GM19023 (cell line): ENCODE data around the gene RNASEH2B.

ENCODE experiments used
- ATAC-seq: cut with Tn5 transposase; IDR thresholded peaks from one replicate; pipeline ENCODE4 v1.9.1; 2021; ENCODE audit warnings: mild to moderate bottlenecking, moderate library complexity; ENCODE audit not compliant: unreplicated experiment

The RNASEH2B gene

GRCh38 chr13:50991579-50992521, 82.3 kb downstream of the RNASEH2B start:
- peak; percentile 85 for ATAC-seq

DNA sequence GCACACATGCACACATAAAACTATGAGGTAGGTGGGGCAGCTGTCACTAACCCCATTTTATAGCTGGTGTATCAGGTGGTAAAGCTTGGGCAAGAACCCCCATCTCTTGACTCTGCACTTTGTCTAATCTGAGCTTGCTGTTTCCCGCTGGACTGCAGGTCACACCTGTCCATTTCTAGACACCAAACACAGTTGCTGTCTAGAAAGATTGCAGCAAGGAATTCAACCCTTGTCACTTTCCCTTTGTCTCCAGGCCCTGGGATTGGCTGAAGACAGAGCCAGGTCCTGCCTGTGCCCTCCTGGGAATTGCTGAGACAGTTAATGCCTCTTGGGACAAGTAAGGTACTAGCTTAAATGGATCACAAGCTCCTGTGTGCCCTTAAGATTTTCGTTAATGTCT, 83.8 kb downstream of the RNASEH2B start:
- ATAC-seq = no peak

- ATAC-seq = no peak
Observed at GRCh38 chr13:50993934-50994333, 84.3 kb downstream of the RNASEH2B start.

DNA sequence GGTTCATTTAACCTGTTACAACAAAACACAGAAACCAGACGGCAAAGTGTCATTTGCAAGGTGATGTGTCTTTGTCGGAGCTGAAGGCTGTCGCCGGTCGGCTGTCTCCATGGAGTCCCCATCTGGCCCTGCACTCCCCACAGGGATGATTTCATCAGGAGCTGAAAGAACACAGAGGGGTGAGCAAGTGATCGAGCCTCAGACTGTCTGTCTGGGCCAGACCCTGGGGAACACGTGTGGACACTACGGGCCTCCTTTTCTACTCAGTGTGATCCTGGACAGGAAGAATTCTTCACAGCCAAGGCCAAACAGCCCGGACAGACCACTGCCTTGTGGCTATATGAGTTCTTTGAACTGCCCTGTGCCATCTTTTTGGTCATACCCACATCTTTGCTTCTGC, 85.1 kb downstream of the RNASEH2B start:
- no peak for ATAC-seq

DNA sequence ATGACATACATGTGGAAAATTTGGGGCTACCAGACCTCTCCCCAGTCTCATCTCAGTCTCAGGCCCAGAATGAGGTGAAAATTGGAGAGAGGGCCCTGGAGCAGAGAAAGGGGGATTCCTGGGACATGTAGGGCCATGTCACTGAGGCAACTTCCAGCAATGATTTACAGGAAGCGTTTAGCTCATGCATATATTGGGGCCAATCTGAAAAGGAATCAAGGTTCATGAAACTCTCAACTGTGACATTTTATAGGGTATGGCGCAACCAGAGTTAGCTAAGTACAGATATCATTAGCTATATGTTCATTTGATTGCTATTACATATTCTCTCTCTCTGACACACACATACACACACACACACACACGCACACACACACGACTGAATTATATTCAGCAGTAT, 86.3 kb downstream of the RNASEH2B start:
- ATAC-seq = no peak

GRCh38 chr13:50998326-50998725, 88.7 kb downstream of the RNASEH2B start:
- no peak for ATAC-seq

- ATAC-seq = no peak
Observed at GRCh38 chr13:50999641-51000040, 90.0 kb downstream of the RNASEH2B start.

GRCh38 chr13:51000061-51000460, 90.5 kb downstream of the RNASEH2B start:
- no peak for ATAC-seq

DNA sequence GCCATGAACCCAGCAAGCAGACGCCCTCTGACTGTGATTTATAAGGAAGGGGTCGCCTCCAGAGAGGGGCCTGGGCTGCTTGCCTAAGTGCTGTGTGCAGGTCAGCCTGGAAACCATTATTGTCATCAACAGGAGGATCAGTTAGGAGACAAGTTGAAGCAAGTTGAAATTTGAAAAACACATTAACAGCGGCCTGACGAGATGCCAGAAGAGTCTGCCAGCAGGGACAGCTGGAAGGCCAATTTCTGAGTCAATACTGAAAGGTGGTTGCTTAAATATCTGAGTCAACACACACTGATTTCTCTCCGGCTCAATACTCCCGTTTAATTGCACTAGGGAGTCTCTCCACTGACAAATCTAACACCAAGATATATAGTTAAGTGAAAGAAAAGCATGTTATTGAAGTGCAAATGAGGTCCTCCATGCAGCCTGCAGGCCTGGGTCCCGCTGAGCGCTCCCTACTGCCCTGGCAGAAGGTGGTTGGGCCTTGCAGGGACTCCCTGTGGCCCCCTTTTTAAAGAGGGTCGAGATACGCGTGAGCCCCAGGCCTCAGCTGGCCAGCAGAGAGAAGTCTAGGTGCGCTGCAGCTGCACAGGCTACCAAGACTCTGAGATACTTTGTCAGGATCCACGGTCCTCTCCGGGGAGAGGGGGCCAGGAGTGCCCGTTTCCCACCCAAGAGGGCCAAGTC, 91.1 kb downstream of the RNASEH2B start:
- no peak for ATAC-seq

GRCh38 chr13:51001335-51001734, 91.7 kb downstream of the RNASEH2B start:
- no peak for ATAC-seq

GRCh38 chr13:51002736-51003135, 93.1 kb downstream of the RNASEH2B start:
- ATAC-seq = no peak

GRCh38 chr13:51003642-51004041, 94.1 kb downstream of the RNASEH2B start:
- no peak for ATAC-seq

DNA sequence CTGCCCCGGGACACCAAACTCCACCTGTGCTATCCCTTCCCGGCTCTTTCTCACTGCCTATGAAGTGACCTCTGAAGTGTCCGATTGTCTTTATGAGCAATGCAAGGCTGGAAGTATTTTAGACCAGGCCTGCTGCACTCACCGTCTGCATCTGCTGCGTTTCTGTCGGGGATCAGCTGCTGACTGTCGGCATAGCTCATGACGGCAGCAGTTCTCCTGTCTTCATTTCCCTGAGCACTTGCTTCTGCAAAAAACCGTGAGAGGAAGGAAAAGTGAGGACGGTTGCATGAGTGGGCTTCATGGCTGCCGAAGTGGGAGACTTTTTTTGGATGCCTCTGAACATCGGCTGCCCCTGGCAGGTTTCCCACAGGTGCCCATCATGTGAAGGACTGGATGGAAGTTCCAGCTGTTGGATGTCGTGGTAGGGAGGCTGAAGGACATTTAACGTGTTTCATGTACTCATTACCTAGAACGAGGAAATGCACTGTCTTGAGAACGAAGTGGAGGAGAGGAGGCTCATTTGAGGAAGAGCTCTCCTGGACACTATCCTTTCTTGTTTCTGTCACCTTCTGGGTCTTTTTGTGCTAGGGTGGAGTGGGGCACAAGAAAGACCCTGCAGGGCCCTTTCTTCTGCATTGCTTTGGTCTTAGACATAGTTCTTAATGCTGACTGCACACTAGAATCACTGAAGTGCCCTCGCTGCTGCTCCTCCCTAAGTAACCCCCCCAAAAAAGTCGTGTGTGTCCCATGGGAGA, 94.7 kb downstream of the RNASEH2B start:
- ATAC-seq = no peak

GRCh38 chr13:51004918-51005460, 95.4 kb downstream of the RNASEH2B start:
- ATAC-seq = no peak

DNA sequence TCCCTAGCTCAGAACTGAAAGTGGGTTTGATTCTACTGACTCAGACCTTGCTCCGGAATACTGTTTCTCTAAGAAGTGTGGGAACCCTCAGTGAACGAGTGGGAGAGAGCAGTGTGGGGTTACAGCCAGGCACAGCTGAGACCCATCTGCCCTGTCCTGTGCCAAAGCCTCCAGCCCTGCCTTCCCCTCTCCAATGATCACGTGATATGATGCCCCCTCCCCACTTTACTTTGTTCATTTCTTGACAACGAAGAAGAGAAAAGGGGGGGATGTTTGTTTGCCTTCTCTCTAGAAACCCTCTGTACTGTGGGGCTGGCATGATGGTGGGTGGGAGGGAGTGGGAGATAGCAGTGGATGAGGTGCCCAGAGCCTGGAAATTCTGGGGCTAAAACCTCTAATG, 96.0 kb downstream of the RNASEH2B start:
- ATAC-seq = no peak
